ENCODE results near the gene TMEM131L. TPM values are rescaled to one million over a fixed set of nuclear protein-coding genes. Genes with fewer than 3 reads are reported as not detected.

The TMEM131L gene
- total and polyA plus RNA-seq, 2 donors (not counting 3 experiments of a cell fraction or from before 2014, with no cell fraction given), result 7.7 to 21.2 TPM

DNA sequence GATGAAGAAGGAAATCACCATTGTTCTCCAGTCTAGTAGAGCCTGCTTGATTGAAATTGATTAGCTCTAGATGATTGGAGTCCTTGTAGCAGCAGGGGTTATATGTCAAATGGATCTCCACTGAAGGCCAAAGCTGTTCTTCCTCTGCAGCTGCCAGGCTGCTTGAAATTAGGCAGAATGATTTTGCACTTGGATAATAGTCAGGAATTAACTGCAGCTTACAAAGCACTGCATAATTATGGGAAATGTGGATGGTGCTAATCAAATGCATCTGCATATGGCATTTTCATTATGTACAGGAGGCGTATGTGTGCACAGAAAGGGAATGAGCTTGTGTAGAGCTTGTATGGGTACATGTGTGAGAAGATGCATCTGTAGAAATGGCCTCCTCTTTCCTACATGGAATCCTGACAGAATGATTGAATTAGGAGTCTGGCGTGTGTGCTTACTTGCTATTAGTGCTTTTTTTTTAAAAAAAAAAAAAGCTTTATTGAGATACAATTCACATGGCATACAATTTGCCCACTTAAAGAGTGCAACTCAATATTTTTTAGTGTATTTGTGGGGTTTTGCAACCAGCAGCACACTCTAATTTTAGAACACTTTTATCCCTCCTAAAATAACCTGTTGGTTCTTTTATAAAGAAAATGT, 65.9 kb downstream of the TMEM131L start:
- Histone ChIP-seq H3K9me1 (replicated peaks; ENCODE audit: control insufficient read depth, extremely low read depth, insufficient read depth, low read length) (no peaks in the 10 kb centered on the region), H4K20me1 (replicated peaks; ENCODE audit: control insufficient read depth, extremely low read depth, insufficient read depth, low read length) (peaks cover 2% of the 10 kb centered on the region), H3K4me2 (ENCODE audit: insufficient read depth, low read length) (peak overlapping the region; percentile 45), H3K9ac (replicated peaks; ENCODE audit: extremely low read depth, insufficient read depth, low read length) (no peak overlapping the region), H3K9me3 (replicated peaks; ENCODE audit: control insufficient read depth, insufficient read depth, low read length) (no peaks in the 10 kb centered on the region), H3K4me3 (replicated peaks in 1 of 3; ENCODE audit: insufficient read depth in 1 of 3, low read depth in 1 of 3, low read length in 3 of 3) (no peak overlapping the region), H3K27me3 (ENCODE audit: control insufficient read depth in 2 of 2, insufficient read depth in 2 of 2, low read length in 2 of 2) (no peaks in the 10 kb centered on the region), H3K36me3 (ENCODE audit: control insufficient read depth in 2 of 2, extremely low read depth in 1 of 2, insufficient read depth in 2 of 2, low read length in 2 of 2) (no peaks in the 10 kb centered on the region), H3K4me1 (ENCODE audit: control insufficient read depth, extremely low read depth, insufficient read depth, low read length) (peaks cover 25% of the 10 kb centered on the region), H3K27ac (ENCODE audit: insufficient read depth, low read depth, low read length) (no peak overlapping the region), H3K79me2 (ENCODE audit: control insufficient read depth, insufficient read depth, low read length) (no peaks in the 10 kb centered on the region), H2AFZ (ENCODE audit: low read depth, low read length) (no peak overlapping the region)
- DNase-seq (ENCODE audit: low read depth, low spot score), result peak; percentile 36
- intact Hi-C loops (cut with micrococcal nuclease), result loop anchor here (1.0 to 5.0 kb wide), 4 partner anchors 17 to 67 kb away; no protein-coding TSS in a partner anchor
- dilution Hi-C loops (cut with MboI; ENCODE audit: extremely low pct_ligation_motif_present, low sequenced_read_pairs), result no loop called here
- no peak for FAIRE-seq
- ChIA-PET POLR2A (interaction anchor here (1.1 kb wide), 1 partner anchor 66 kb away, joined by 3 read pairs; the partner anchor contains the start of gene TMEM131L), CTCF (interaction anchor here (1.3 to 2.8 kb wide), 7 partner anchors 9 to 389 kb away, joined by 5 to 18 read pairs (median 9); no protein-coding TSS in a partner anchor)
- BruUV-seq (replicated peaks), result no TSS peak
- TF ChIP-seq POLR2AphosphoS5 (IDR thresholded peaks at IDR 0.05; ENCODE audit: insufficient read depth, low read depth, low read length) (no peak), EZH2 (IDR thresholded peaks at IDR 0.05; ENCODE audit: borderline replicate concordance, low read depth, low read length, severe bottlenecking) (no peak), GATA2 (IDR thresholded peaks at IDR 0.05; ENCODE audit: insufficient read depth, insufficient read length, low read depth, low read length) (no peak), FOS (IDR thresholded peaks at IDR 0.05; ENCODE audit: borderline replicate concordance, insufficient read depth, low read length) (no peak), JUN (IDR thresholded peaks at IDR 0.05; ENCODE audit: borderline replicate concordance, insufficient read depth, insufficient read length, low read depth) (no peak), MYC (IDR thresholded peaks at IDR 0.05; ENCODE audit: low read depth, low read length) (no peak), POLR2A (IDR thresholded peaks at IDR 0.05; ENCODE audit: low read depth, low read length) (no peak)
- TF ChIP-seq, protein P1, sequence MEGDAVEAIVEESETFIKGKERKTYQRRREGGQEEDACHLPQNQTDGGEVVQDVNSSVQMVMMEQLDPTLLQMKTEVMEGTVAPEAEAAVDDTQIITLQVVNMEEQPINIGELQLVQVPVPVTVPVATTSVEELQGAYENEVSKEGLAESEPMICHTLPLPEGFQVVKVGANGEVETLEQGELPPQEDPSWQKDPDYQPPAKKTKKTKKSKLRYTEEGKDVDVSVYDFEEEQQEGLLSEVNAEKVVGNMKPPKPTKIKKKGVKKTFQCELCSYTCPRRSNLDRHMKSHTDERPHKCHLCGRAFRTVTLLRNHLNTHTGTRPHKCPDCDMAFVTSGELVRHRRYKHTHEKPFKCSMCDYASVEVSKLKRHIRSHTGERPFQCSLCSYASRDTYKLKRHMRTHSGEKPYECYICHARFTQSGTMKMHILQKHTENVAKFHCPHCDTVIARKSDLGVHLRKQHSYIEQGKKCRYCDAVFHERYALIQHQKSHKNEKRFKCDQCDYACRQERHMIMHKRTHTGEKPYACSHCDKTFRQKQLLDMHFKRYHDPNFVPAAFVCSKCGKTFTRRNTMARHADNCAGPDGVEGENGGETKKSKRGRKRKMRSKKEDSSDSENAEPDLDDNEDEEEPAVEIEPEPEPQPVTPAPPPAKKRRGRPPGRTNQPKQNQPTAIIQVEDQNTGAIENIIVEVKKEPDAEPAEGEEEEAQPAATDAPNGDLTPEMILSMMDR (IDR thresholded peaks at IDR 0.05; ENCODE audit: extremely low read depth in 1 of 2, insufficient read depth in 1 of 2, low read depth in 1 of 2, low read length in 2 of 2), result no peak
- TF ChIP-seq, protein P2, sequence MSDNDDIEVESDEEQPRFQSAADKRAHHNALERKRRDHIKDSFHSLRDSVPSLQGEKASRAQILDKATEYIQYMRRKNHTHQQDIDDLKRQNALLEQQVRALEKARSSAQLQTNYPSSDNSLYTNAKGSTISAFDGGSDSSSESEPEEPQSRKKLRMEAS (IDR thresholded peaks at IDR 0.05; ENCODE audit: insufficient read depth, insufficient read length), result no peak

All from endothelial cell of umbilical vein (primary cell).